Mesodermal cell (in vitro differentiated cells): ENCODE data around the gene AGPS.
"Not testable (repeated sequence)": the region's sequence is repeated elsewhere in the genome, so short reads cannot be mapped to it uniquely, and the experiment has no call there.

Experiments
- H3K27ac ChIP-seq: 2 replicates; pipeline ENCODE4 v1.7.0; 2013; ENCODE audit warnings: mild to moderate bottlenecking, low read depth, low read length, moderate library complexity; ENCODE audit not compliant: severe bottlenecking
- H3K36me3 ChIP-seq: 2 replicates; pipeline ENCODE4 v1.7.1; 2013; ENCODE audit warnings: mild to moderate bottlenecking, low read length, moderate library complexity; ENCODE audit not compliant: control insufficient read depth, insufficient read depth
- H3K4me1 ChIP-seq: one replicate; pipeline ENCODE4 v1.7.1; 2013; ENCODE audit warnings: mild to moderate bottlenecking, low read length; ENCODE audit not compliant: insufficient read depth, control insufficient read depth, poor library complexity, severe bottlenecking
- H3K4me3 ChIP-seq: 2 replicates; pipeline ENCODE4 v1.7.0; 2013; ENCODE audit warnings: low read length, control low read depth, mild to moderate bottlenecking; ENCODE audit not compliant: insufficient read depth, poor library complexity, severe bottlenecking; ENCODE audit errors: extremely low read depth
- H3K9me3 ChIP-seq: 2 replicates; pipeline ENCODE4 v1.7.1; 2013; ENCODE audit warnings: mild to moderate bottlenecking, low read length, moderate library complexity; ENCODE audit not compliant: control insufficient read depth
- WGBS, 2 experiments: methylation state at CpG; one replicate each; pipeline ENCODE4 v1.1.5; 2013; ENCODE audit warnings: missing lambda C conversion rate in 2 of 2; ENCODE audit not compliant: insufficient coverage in 2 of 2; 5-methylcytosine and 5-hydroxymethylcytosine counted together

Gene AGPS

DNA sequence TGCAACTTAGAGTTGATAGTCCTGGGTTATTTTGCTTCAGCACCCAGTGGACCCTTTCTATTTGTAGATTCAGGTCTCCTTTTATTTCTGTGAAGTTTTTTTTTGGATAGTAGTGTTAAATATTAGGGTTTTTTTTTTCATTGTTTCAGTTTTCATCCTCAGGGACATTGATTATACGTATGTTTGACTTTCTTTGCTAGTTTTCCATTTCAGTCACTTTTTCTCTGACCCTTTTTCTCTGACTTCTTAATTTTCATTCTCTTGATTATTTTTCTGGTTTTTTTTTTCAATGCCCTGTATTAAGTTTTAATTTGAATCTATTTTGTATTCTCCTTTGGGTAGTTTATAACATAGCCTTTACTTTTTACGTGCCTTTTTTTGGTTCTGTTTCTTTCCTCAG lies 79.4 kb downstream of the AGPS start:
- no CpG with 5 or more reads among the region's 2 CpGs for WGBS, 2 experiments

DNA sequence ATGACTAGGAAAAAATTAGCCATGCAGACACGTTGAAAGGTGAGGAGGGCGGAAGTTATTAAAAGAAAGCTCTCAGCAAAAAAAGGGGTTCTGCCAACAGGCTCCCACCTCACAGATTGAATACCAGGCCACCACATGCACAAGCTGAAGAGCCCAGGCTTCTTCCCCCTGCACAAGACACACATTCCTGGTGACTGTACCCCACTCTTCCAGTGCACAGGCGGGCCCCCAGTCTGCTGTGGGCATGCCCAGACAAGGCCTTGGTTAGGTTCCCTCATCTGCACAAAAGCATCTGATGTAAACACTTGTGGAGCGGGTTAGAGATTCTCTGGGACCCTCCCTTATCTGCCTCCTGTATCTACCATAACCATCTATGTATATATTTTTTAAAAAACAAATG lies 81.7 kb downstream of the AGPS start:
- H3K36me3 ChIP-seq: peaks cover 30% of the 10 kb centered on the region

More for the DNA sequence above, 79.4 kb downstream of the AGPS start:
- H3K36me3 ChIP-seq: peaks cover 19% of the 10 kb centered on the region
- H3K4me3 ChIP-seq: no peak overlapping the region
- peaks cover 14% of the 10 kb centered on the region for H3K4me1 ChIP-seq
- peaks cover 3% of the 10 kb centered on the region for H3K9me3 ChIP-seq
- H3K27ac ChIP-seq: no peak overlapping the region

DNA sequence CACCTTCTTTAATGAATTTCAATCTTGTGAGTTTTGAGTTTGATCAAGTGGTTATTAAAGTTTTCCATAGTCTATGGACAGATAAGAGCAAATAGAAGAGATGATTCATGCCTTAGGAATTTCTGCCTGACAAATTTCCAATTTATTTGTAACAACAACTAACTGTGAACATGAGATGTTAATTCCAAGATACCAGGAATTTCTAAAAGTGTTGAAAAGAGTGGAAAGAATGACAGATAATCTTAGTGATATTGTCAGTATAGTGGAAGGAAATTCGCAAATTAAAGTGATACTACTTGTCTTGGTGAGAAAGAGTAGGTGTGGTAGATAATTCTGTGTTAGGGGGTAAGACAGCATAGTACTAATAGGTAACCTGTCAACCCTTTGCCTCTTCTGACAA lies 82.4 kb downstream of the AGPS start:
- Histone ChIP-seq H3K27ac (peak overlapping the region; percentile 60), H3K4me1 (peaks cover 14% of the 10 kb centered on the region), H3K36me3 (peaks cover 30% of the 10 kb centered on the region), H3K9me3 (peaks cover 8% of the 10 kb centered on the region), H3K4me3 (no peak overlapping the region)
- 100% methylated on average over 1 of the region's 1 CpG for WGBS, 2 experiments

More for the DNA sequence above, 81.7 kb downstream of the AGPS start:
- 100% methylated on average over 2 of the region's 4 CpGs; no CpG with 5 or more reads in 1 of the 2 experiments for WGBS, 2 experiments
- peaks cover 8% of the 10 kb centered on the region for H3K9me3 ChIP-seq
- H3K4me1 ChIP-seq: peaks cover 14% of the 10 kb centered on the region
- peak overlapping the region; percentile 60 for H3K27ac ChIP-seq
- H3K4me3 ChIP-seq: no peak overlapping the region

DNA sequence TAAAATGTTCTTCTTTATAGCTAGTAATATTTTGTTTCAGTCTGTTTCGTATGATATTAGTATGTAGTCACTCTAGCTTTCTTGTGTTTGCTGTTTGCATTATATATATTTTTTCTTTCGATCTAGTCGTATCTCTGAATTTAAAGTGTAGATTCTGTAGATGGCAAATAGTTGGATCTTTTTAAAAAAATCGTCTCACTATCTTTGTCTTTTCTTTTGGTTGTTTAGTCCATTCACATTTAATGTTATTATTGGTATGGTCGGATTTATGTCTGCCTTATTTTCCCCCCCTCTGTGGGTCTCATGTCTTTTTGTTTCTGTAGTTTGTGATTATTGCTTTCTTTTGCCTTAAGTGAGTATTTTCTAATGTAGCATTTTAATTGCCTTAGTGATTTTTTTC lies 84.3 kb downstream of the AGPS start:
- Histone ChIP-seq H3K36me3 (peaks cover 29% of the 10 kb centered on the region), H3K9me3 (peaks cover 6% of the 10 kb centered on the region), H3K4me3 (no peak overlapping the region), H3K4me1 (peaks cover 14% of the 10 kb centered on the region), H3K27ac (no peak overlapping the region)
- no CpG with 5 or more reads among the region's 5 CpGs for WGBS, 2 experiments

DNA sequence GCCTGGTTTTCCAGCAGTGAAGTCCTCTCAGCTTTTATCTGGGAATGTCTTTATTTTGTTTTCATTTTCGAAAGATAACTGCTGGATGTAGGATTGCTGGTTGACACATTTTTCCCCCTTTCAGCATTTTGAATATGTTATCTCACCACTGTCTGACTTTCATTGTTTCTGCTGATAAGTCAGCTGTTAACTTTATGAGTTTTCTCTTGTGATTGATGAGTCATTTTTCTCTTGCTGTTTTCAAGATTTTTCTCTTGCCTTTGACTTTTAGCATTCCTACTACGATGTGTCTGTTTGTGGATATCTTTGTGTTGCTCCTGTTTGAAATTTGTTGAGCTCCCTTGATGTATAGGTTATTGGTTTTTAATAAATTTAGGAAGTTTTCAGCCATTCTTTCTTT lies 85.5 kb downstream of the AGPS start:
- no peak overlapping the region for H3K4me3 ChIP-seq
- WGBS, 2 experiments: no CpG with 5 or more reads among the region's 2 CpGs

DNA sequence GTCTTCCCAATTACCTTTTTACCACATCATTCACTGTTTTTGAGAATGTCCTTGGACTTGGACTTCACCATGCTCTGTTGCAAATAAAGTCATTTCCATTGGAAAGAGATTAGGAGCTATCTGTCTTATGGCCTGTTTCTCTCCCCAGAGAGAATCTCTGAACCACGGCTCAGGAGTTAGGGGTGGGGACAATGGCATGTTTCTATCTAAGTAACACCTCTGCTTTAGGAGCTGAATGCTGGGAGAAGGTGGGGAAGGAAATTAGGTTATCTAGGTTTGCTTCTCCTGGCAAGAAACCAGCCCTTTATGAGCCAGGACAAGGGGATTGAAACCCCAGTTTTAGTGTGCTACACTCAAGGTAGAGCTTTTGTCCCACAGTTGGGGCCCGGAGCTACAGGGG lies 86.3 kb downstream of the AGPS start:
- WGBS, 2 experiments: 100% methylated on average over 2 of the region's 2 CpGs; no CpG with 5 or more reads in 1 of the 2 experiments
- H3K9me3 ChIP-seq: peaks cover 6% of the 10 kb centered on the region
- no peak overlapping the region for H3K27ac ChIP-seq

More for the DNA sequence above, 85.5 kb downstream of the AGPS start:
- H3K9me3 ChIP-seq: peaks cover 6% of the 10 kb centered on the region
- H3K27ac ChIP-seq: no peak overlapping the region
- H3K36me3 ChIP-seq: peaks cover 22% of the 10 kb centered on the region
- peaks cover 14% of the 10 kb centered on the region for H3K4me1 ChIP-seq

DNA sequence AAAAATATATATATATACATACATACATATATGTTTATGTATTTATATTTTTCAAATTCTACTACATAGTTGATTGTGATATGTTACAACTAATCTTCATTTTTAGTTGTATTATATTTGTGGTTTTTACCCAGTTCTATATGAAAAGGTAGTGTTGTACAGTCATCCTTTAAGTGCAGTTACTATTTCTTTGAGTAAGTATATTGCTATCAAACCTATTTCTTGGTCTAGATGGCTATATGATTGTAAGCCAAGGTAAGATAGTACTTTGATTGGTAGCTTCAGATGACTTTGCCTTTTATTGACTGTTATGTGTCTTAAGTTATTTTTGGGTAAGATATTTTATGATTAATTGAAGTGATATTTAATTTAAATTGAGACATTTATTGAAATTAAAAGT lies 89.6 kb downstream of the AGPS start:
- Histone ChIP-seq H3K36me3 (peaks cover 26% of the 10 kb centered on the region), H3K4me1 (no peaks in the 10 kb centered on the region), H3K4me3 (no peak overlapping the region), H3K9me3 (peaks cover 6% of the 10 kb centered on the region), H3K27ac (no peak overlapping the region)

More for the DNA sequence above, 86.3 kb downstream of the AGPS start:
- peaks cover 14% of the 10 kb centered on the region for H3K4me1 ChIP-seq
- H3K4me3 ChIP-seq: no peak overlapping the region
- H3K36me3 ChIP-seq: peaks cover 22% of the 10 kb centered on the region

DNA sequence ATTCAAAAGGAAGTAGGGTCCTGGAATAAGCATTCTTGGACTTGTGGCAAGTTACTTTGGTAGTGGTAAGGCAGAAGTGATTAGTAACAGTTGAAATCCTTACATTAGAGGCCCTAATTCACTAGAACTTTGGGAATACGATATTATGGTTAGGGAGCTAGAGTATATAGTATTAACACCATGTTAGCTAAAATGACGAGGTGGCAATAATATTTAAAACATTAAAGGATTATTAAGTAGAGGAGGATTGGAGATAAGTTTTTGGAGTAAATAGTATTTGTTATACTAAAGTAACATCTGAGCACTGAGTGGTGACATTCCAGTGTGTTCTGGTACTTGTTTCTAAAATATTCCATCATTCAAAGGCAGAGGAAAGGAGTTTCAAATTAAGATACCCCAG lies 91.0 kb downstream of the AGPS start:
- H3K27ac ChIP-seq: no peak overlapping the region
- H3K4me3 ChIP-seq: no peak overlapping the region
- WGBS, 2 experiments: 100% methylated on average over 1 of the region's 2 CpGs; no CpG with 5 or more reads in 1 of the 2 experiments

DNA sequence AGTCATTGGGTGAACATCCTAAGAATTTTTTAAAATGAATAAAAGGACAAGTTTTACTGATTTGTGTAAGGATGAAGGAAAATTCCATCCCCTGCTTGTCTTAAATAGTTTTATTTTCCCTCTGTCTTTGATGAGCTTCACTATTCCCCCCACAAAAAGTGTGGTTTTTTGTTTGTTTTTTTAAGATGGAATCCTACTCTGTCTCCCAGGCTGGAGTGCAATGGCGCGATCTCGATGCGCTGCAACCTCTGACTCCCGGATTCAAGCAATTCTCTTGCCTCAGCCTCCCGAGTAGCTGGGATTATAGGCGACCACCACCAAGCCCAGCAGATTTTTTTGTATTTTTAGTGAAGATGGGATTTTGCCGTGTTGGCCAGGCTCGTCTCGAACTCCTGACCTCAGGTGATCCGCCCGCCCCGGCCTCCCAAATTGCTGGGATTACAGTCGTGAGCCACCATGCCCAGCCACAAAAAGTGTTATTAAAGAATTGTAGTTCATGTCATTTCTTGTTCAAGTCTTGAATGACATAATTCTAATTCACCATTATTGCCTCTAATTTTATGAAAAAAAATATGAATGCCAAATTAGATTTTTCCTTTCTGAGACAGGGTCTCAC lies 91.7 kb downstream of the AGPS start:
- Histone ChIP-seq H3K9me3 (no peaks in the 10 kb centered on the region), H3K27ac (no peak overlapping the region), H3K4me3 (no peak overlapping the region), H3K4me1 (no peaks in the 10 kb centered on the region), H3K36me3 (peaks cover 15% of the 10 kb centered on the region)
- 98 to 99% methylated on average over 8 to 9 of the region's 14 CpGs for WGBS, 2 experiments

More for the DNA sequence above, 91.0 kb downstream of the AGPS start:
- Histone ChIP-seq H3K4me1 (no peaks in the 10 kb centered on the region), H3K9me3 (peaks cover 6% of the 10 kb centered on the region), H3K36me3 (peaks cover 22% of the 10 kb centered on the region)

DNA sequence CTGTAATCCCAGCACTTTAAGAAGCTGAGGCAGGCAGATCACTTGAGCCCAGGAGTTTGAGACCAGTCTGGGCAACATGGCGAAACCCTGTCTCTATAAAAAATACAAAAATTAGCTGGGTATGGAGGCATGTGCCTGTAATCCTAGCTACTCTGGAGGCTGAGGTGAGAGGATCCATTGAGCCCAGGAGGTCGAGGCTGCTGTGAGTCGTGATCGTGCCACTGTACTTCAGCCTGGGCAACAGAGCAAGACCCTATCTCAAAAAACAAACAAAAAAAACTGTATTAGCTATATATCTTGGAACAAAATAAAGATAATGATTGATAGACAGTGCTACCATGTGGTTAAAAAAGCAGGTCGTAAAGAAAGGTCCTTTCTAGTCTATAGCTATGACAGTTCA lies 93.1 kb downstream of the AGPS start:
- H3K9me3 ChIP-seq, H3K4me1 ChIP-seq, H3K27ac ChIP-seq, H3K4me3 ChIP-seq, H3K36me3 ChIP-seq: not testable (repeated sequence)
- 100% methylated on average over 2 of the region's 5 CpGs; no CpG with 5 or more reads in 1 of the 2 experiments for WGBS, 2 experiments

DNA sequence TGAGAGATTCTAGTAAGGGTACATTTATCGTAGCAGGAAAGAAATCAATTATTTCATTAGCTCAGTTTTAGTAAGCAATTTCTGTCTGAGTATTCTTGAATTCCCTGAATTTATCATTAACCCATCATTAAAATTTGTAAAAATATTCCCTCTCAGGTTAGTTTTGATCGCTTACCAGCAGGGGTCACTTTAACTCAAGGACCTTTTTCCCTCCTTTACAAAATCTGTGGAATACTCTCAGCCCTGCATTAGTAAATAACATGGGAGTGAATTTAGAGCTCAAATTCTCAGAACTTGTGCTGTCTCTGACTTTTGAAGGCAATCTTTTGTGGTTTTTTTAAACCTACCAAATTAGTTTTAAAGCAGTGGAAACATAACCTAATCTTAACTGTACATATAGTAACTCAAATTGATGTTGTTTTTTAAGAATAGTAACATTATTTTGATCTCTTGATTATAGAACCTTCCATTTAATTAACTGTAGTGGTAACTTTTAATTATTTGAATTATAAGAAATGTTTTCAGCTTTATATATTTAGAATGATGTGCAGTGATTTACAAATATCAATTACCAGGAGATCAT lies 97.2 kb downstream of the AGPS start:
- no peak overlapping the region for H3K4me3 ChIP-seq
- H3K36me3 ChIP-seq: peaks cover 9% of the 10 kb centered on the region
- WGBS, 2 experiments: no CpG with 5 or more reads among the region's 2 CpGs
- H3K27ac ChIP-seq: no peak overlapping the region
- no peaks in the 10 kb centered on the region for H3K4me1 ChIP-seq
- H3K9me3 ChIP-seq: no peaks in the 10 kb centered on the region
